Loucy (cell line): ENCODE data around the gene ARFRP1.

ENCODE experiments used
- H2AFZ ChIP-seq: fragments of 200-600 bp; sonication (generic); 2 replicates; pipeline ENCODE4 v1.6.0; 2016; ENCODE audit warnings: antibody characterized with exemption, mild to moderate bottlenecking, low read length, moderate library complexity
- H3F3A ChIP-seq: fragments of 200-600 bp; 2 replicates; pipeline ENCODE4 v1.6.0; 2016; ENCODE audit warnings: antibody characterized with exemption, low read depth, mild to moderate bottlenecking
- H3K27me3 ChIP-seq: fragments of 200-600 bp; sonication (generic); 2 replicates; pipeline ENCODE4 v1.6.1; 2014; ENCODE audit warnings: low read length, mild to moderate bottlenecking; ENCODE audit not compliant: insufficient read depth, poor library complexity, severe bottlenecking
- H3K36me3 ChIP-seq: fragments of 200-600 bp; sonication (generic); 2 replicates; pipeline ENCODE4 v1.6.1; 2016; ENCODE audit warnings: low read length; ENCODE audit not compliant: insufficient read depth
- H3K4me1 ChIP-seq: fragments of 200-600 bp; sonication (generic); 2 replicates; pipeline ENCODE4 v1.5.1; 2014; ENCODE audit warnings: low read length, mild to moderate bottlenecking; ENCODE audit not compliant: insufficient read depth, poor library complexity, severe bottlenecking
- H3K4me2 ChIP-seq: fragments of 200-600 bp; sonication (generic); 2 replicates; pipeline ENCODE4 v1.6.0; 2014; ENCODE audit warnings: antibody characterized with exemption, low read length, low read depth, mild to moderate bottlenecking; ENCODE audit not compliant: poor library complexity, severe bottlenecking
- H3K4me3 ChIP-seq: fragments of 200-600 bp; sonication (generic); 2 replicates; pipeline ENCODE4 v1.5.1; 2014; ENCODE audit warnings: low read length, mild to moderate bottlenecking, mixed read lengths; ENCODE audit not compliant: poor library complexity, severe bottlenecking
- H3K79me2 ChIP-seq: fragments of 200-600 bp; sonication (generic); 2 replicates; pipeline ENCODE4 v1.6.1; 2014; ENCODE audit warnings: low read length; ENCODE audit not compliant: insufficient read depth
- H3K9ac ChIP-seq: fragments of 200-600 bp; sonication (generic); 2 replicates; pipeline ENCODE4 v1.6.0; 2014; ENCODE audit warnings: mild to moderate bottlenecking, low read depth, low read length, moderate library complexity; ENCODE audit not compliant: poor library complexity, severe bottlenecking
- H3K9me2 ChIP-seq: fragments of 200-600 bp; sonication (generic); replicated peaks from 2 replicates; pipeline ENCODE4 v1.6.1; 2016; ENCODE audit warnings: low read depth, low read length, mixed read lengths
- H3K9me3 ChIP-seq: fragments of 200-600 bp; sonication (generic); 2 replicates; pipeline ENCODE4 v1.6.1; 2014; ENCODE audit warnings: mild to moderate bottlenecking, antibody characterized with exemption, low read length, low read depth; ENCODE audit not compliant: insufficient read depth
- H4K20me1 ChIP-seq: fragments of 200-600 bp; sonication (generic); 2 replicates; pipeline ENCODE4 v1.6.0; 2014; ENCODE audit warnings: antibody characterized with exemption, low read length, mild to moderate bottlenecking; ENCODE audit not compliant: insufficient read depth, poor library complexity, severe bottlenecking
- CTCF ChIP-seq: fragments of 200-600 bp; sonication (generic); conservative IDR thresholded peaks from 2 replicates; pipeline ENCODE4 v1.5.1; 2014; ENCODE audit warnings: mild to moderate bottlenecking, antibody characterized with exemption, low read length
- EZH2phosphoT487 ChIP-seq: fragments of 200-600 bp; IDR thresholded peaks from 2 replicates; pipeline ENCODE4 v1.6.1; 2018; ENCODE audit warnings: antibody characterized with exemption, mild to moderate bottlenecking, moderate library complexity, borderline replicate concordance

The ARFRP1 gene

GRCh38 chr20:63678667-63679465, 28.9 kb downstream of the ARFRP1 start:
- TF ChIP-seq EZH2phosphoT487 (no peak), CTCF (no peak)

GRCh38 chr20:63678071-63678470, 29.7 kb downstream of the ARFRP1 start:
- H3K79me2 ChIP-seq, result no peaks in the 10 kb centered on the region
- H3K27me3 ChIP-seq, result no peaks in the 10 kb centered on the region
- no peak overlapping the region for H3K4me3 ChIP-seq
- H3K4me1 ChIP-seq, result peaks cover 4% of the 10 kb centered on the region
- TF ChIP-seq CTCF (no peak), EZH2phosphoT487 (no peak)
- H3K9ac ChIP-seq, result no peak overlapping the region
- no peaks in the 10 kb centered on the region for H3F3A ChIP-seq
- H3K4me2 ChIP-seq, result no peak overlapping the region
- H4K20me1 ChIP-seq, result no peaks in the 10 kb centered on the region
- H3K36me3 ChIP-seq, result peaks cover 4% of the 10 kb centered on the region; the same call in 1 of the 2 replicates
- no peaks in the 10 kb centered on the region for H3K9me2 ChIP-seq
- no peaks in the 10 kb centered on the region for H3K9me3 ChIP-seq
- H2AFZ ChIP-seq, result no peak overlapping the region

More at GRCh38 chr20:63678667-63679465, 28.9 kb downstream of the ARFRP1 start:
- Histone ChIP-seq H3K27me3 (no peaks in the 10 kb centered on the region), H4K20me1 (no peaks in the 10 kb centered on the region), H3K79me2 (no peaks in the 10 kb centered on the region), H3K4me3 (no peak overlapping the region), H2AFZ (no peak overlapping the region), H3K4me2 (no peak overlapping the region), H3K9me3 (no peaks in the 10 kb centered on the region), H3K9ac (no peak overlapping the region), H3K9me2 (no peaks in the 10 kb centered on the region), H3K36me3 (peaks cover 3% of the 10 kb centered on the region; the same call in 1 of the 2 replicates), H3K4me1 (peaks cover 4% of the 10 kb centered on the region), H3F3A (no peaks in the 10 kb centered on the region)

- Histone ChIP-seq H3F3A (no peaks in the 10 kb centered on the region), H3K4me3 (no peak overlapping the region), H4K20me1 (no peaks in the 10 kb centered on the region), H3K9me2 (no peaks in the 10 kb centered on the region), H3K36me3 (peaks cover 4% of the 10 kb centered on the region; the same call in 1 of the 2 replicates), H3K27me3 (no peaks in the 10 kb centered on the region), H3K4me1 (no peaks in the 10 kb centered on the region), H3K4me2 (no peak overlapping the region), H3K9ac (no peak overlapping the region), H3K9me3 (no peaks in the 10 kb centered on the region), H2AFZ (no peak overlapping the region), H3K79me2 (no peaks in the 10 kb centered on the region)
- TF ChIP-seq CTCF (no peak), EZH2phosphoT487 (no peak)
Observed at GRCh38 chr20:63675681-63676368, 32.0 kb downstream of the ARFRP1 start.
